GM13976 (cell line): ENCODE measurements around the gene CORO6.
"Not testable (repeated sequence)": the region's sequence is repeated elsewhere in the genome, so short reads cannot be mapped to it uniquely, and the experiment has no call there.

Source experiments
- DNase-seq: peaks from one replicate; pipeline ENCODE4 v3.0.0; 2012; ENCODE audit warnings: low spot score
- CTCF ChIP-seq: IDR thresholded peaks from 2 replicates; pipeline ENCODE4 v1.5.1; 2012; ENCODE audit warnings: borderline replicate concordance, mild to moderate bottlenecking; ENCODE audit not compliant: insufficient read depth; ENCODE audit errors: extremely low read depth, missing control alignments, control extremely low read depth
- in situ Hi-C: fragments of 300-500 bp; cut with MboI; formaldehyde crosslinking; loops from one replicate; pipeline ENCODE4 v1.12.0; 2022; ENCODE audit warnings: low sequenced_read_pairs, mixed read lengths, inconsistent platforms; ENCODE audit not compliant: unreplicated experiment

The CORO6 gene

GRCh38 chr17:29663155-29663554, 40.4 kb upstream of the CORO6 start:
- no peak for TF ChIP-seq CTCF
- no peak for DNase-seq
- in situ Hi-C loops, result no loop called here

GRCh38 chr17:29661213-29661612, 38.5 kb upstream of the CORO6 start:
- no peak for TF ChIP-seq CTCF
- in situ Hi-C loops, result no loop called here
- DNase-seq, result no peak

DNA sequence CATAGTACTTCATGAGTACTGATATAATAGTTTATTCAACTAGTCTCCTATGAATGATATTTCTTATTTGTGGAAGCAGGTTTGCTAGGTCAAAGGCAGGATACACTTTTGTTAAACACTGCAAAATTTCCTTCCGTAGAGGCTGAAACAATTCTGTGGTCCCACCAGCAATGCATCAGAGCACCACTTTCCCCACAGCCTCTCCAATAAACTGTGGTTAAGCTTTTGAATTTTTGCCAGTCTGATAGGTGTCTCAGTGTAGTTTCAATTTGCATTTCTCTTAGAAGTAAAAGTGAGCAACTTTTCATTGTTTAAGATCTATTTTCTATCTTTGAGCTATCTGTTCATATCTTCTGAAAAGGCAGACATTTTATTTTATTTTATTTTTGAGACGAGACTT, 36.4 kb upstream of the CORO6 start:
- in situ Hi-C loops, result no loop called here
- DNase-seq, result no peak
- TF ChIP-seq CTCF, result no peak

DNA sequence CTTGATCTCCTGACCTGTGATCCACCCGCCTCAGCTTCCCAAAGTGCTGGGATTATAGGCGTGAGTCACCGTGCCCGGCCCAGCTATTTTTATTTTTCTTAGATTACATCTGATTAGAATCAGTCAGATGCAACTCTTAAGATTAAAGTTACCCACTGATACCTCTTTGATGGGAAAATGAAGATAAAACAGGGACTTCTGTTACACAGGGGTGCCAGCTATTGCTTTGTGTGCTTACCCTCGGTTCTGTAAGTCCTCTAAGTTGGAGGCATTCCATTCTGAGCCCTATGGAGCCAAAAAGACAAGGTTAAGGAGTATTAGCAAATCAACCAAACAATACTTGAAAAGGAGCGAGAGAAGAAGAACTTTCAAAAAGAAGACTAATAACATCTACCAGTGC, 32.6 kb upstream of the CORO6 start:
- no peak for DNase-seq
- in situ Hi-C loops, result no loop called here
- no peak for TF ChIP-seq CTCF

DNA sequence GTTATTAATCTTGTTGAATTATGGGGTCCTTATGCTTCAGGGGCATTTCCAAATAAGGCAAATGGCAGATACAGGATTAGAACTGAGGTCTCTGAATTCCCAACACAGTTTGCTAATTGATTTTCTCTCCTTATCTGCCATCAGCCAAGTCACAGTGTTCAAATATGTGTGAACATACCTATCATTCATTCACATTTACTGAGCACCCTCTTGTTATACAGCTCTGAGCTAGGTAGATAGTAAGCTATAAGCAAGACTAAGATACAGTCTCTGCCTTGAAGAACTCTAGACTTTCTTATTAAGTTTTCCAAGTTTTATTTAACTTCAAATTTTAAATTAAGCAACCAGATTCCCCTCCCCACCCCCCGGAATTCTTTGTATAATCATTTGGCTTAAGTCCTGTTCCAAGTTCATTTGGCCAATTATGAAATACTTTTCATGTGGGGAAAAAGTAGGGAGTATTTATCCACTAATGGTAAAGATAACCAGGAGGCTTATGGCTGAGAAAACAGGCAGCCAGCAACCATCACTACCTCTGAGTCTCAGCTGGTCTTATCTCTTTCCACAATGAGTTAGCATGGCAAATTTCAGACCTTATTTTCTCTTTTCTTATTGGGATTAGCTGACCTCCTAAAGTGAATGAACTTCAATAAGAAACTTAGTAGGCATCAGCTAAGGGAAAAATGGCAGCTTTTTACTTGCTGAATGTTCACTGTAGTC, 31.4 kb upstream of the CORO6 start:
- no peak for TF ChIP-seq CTCF
- in situ Hi-C loops, result no loop called here
- DNase-seq, result no peak

GRCh38 chr17:29652976-29653375, 30.3 kb upstream of the CORO6 start:
- in situ Hi-C loops, result no loop called here
- TF ChIP-seq CTCF, result no peak
- no peak for DNase-seq

GRCh38 chr17:29651913-29652312, 29.2 kb upstream of the CORO6 start:
- in situ Hi-C loops, DNase-seq: not testable (repeated sequence)
